ENCODE data around the gene LZTS2.

Gene LZTS2

GRCh38 chr10:101056365-101057151 is 57.0 kb downstream of the LZTS2 start:
- no peak for DNase-seq
